Inflammatory macrophage (primary cell): Measurements from ENCODE around the gene PLEKHG1.

Experiments
- DNase-seq, 2 donors: peaks; one replicate each; pipeline ENCODE4 v3.0.0-alpha.2; 2020 to 2022

The PLEKHG1 gene

GRCh38 chr6:150620763-150621162 is 21.1 kb downstream of the PLEKHG1 start:
- DNase-seq = no peak

- no peak for DNase-seq
These were observed 22.8 kb downstream of the PLEKHG1 start for GRCh38 chr6:150622476-150622875.

GRCh38 chr6:150622941-150623874 is 23.5 kb downstream of the PLEKHG1 start:
- peak; percentile 67 to 75 for DNase-seq

GRCh38 chr6:150624191-150624590 is 24.5 kb downstream of the PLEKHG1 start:
- DNase-seq = no peak

- DNase-seq = no peak
These were observed 26.2 kb downstream of the PLEKHG1 start for GRCh38 chr6:150625927-150626326.

- DNase-seq = no peak
These were observed 27.5 kb downstream of the PLEKHG1 start for GRCh38 chr6:150627154-150627553.

- no peak for DNase-seq
These were observed 27.9 kb downstream of the PLEKHG1 start for GRCh38 chr6:150627585-150628025.

- no peak for DNase-seq
These were observed 29.2 kb downstream of the PLEKHG1 start for GRCh38 chr6:150628908-150629307.

- no peak for DNase-seq
These were observed 31.7 kb downstream of the PLEKHG1 start for GRCh38 chr6:150631283-150631983.

GRCh38 chr6:150631984-150632642 is 32.4 kb downstream of the PLEKHG1 start:
- no peak for DNase-seq

GRCh38 chr6:150632785-150633485 is 33.2 kb downstream of the PLEKHG1 start:
- no peak for DNase-seq

GRCh38 chr6:150633486-150633834 is 33.8 kb downstream of the PLEKHG1 start:
- DNase-seq = no peak

GRCh38 chr6:150634176-150634963 is 34.7 kb downstream of the PLEKHG1 start:
- no peak for DNase-seq

GRCh38 chr6:150634964-150635292 is 35.2 kb downstream of the PLEKHG1 start:
- DNase-seq = no peak

GRCh38 chr6:150635906-150636514 is 36.3 kb downstream of the PLEKHG1 start:
- no peak for DNase-seq

- no peak for DNase-seq
These were observed 37.1 kb downstream of the PLEKHG1 start for GRCh38 chr6:150636808-150637207.

GRCh38 chr6:150637266-150637665 is 37.6 kb downstream of the PLEKHG1 start:
- no peak for DNase-seq

GRCh38 chr6:150638267-150638666 is 38.6 kb downstream of the PLEKHG1 start:
- DNase-seq = no peak

- DNase-seq = no peak
These were observed 39.1 kb downstream of the PLEKHG1 start for GRCh38 chr6:150638765-150639164.

GRCh38 chr6:150639823-150640331 is 40.2 kb downstream of the PLEKHG1 start:
- no peak for DNase-seq

GRCh38 chr6:150640556-150641209 is 41.0 kb downstream of the PLEKHG1 start:
- DNase-seq = no peak
